Measurements from ENCODE around the gene CTTNBP2.

CTTNBP2 gene

GRCh38 chr7:117827862-117828261, 45.4 kb downstream of the CTTNBP2 start:
- Histone ChIP-seq H3K4me3 (replicated peaks; ENCODE audit: insufficient read depth, low read length) (no peak overlapping the region), H3K27me3 (ENCODE audit: insufficient read depth, poor library complexity, severe bottlenecking) (no peaks in the 10 kb centered on the region), H3K27ac (replicated peaks) (no peak overlapping the region)
- TF ChIP-seq CTCF (IDR thresholded peaks at IDR 0.05; ENCODE audit: insufficient read depth, low read length), result no peak
- TF ChIP-seq POLR2AphosphoS5 (IDR thresholded peaks at IDR 0.05; ENCODE audit: low read depth), result no peak
- no peak for TF ChIP-seq REST (IDR thresholded peaks at IDR 0.05; ENCODE audit: insufficient replicate concordance, low read depth)
- no peak for TF ChIP-seq SPI1 (IDR thresholded peaks at IDR 0.05; ENCODE audit: borderline replicate concordance, low read depth)
- TF ChIP-seq GABPA (IDR thresholded peaks at IDR 0.05; ENCODE audit: low read depth), result no peak
- no peak for DNase-seq (ENCODE audit: low read depth in 1 of 2, low spot score in 1 of 2)

- TF ChIP-seq POLR2AphosphoS5 (IDR thresholded peaks at IDR 0.05; ENCODE audit: low read depth) (no peak), REST (IDR thresholded peaks at IDR 0.05; ENCODE audit: insufficient replicate concordance, low read depth) (no peak), CTCF (IDR thresholded peaks at IDR 0.05; ENCODE audit: insufficient read depth, low read length) (no peak), SPI1 (IDR thresholded peaks at IDR 0.05; ENCODE audit: borderline replicate concordance, low read depth) (no peak), GABPA (IDR thresholded peaks at IDR 0.05; ENCODE audit: low read depth) (no peak)
- H3K27ac ChIP-seq (replicated peaks), result no peak overlapping the region
- H3K4me3 ChIP-seq (replicated peaks; ENCODE audit: insufficient read depth, low read length), result no peak overlapping the region
- DNase-seq (ENCODE audit: low read depth in 1 of 2, low spot score in 1 of 2), result no peak
- no peaks in the 10 kb centered on the region for H3K27me3 ChIP-seq (ENCODE audit: insufficient read depth, poor library complexity, severe bottlenecking)
These were observed 48.1 kb downstream of the CTTNBP2 start for GRCh38 chr7:117825132-117825531.

GRCh38 chr7:117824592-117824991, 48.6 kb downstream of the CTTNBP2 start:
- H3K27me3 ChIP-seq (ENCODE audit: insufficient read depth, poor library complexity, severe bottlenecking), result no peaks in the 10 kb centered on the region
- no peak for DNase-seq (ENCODE audit: low read depth in 1 of 2, low spot score in 1 of 2)
- TF ChIP-seq POLR2AphosphoS5 (IDR thresholded peaks at IDR 0.05; ENCODE audit: low read depth) (no peak), SPI1 (IDR thresholded peaks at IDR 0.05; ENCODE audit: borderline replicate concordance, low read depth) (no peak), CTCF (IDR thresholded peaks at IDR 0.05; ENCODE audit: insufficient read depth, low read length) (no peak), REST (IDR thresholded peaks at IDR 0.05; ENCODE audit: insufficient replicate concordance, low read depth) (no peak), GABPA (IDR thresholded peaks at IDR 0.05; ENCODE audit: low read depth) (no peak)
- H3K27ac ChIP-seq (replicated peaks), result no peak overlapping the region
- no peak overlapping the region for H3K4me3 ChIP-seq (replicated peaks; ENCODE audit: insufficient read depth, low read length)
